Panc1 (cell line): ENCODE measurements around the gene LARGE2. TPM values are rescaled to one million over a fixed set of nuclear protein-coding genes. Genes with fewer than 3 reads are reported as not detected.

ENCODE experiments used
- ATAC-seq: fragments of 200-7000 bp; cut with Tn5 transposase; 2 replicates; pipeline ENCODE4 v1.9.1; 2020; ENCODE audit warnings: mild to moderate bottlenecking, moderate library complexity
- BruUV-seq: library from RNA; stranded (reverse); fragments of 400-500 nt; replicated peaks from 2 replicates; lab custom pipeline; 2021; lab: Mats Ljungman, UMichigan
- CTCF ChIA-PET: fragments of 300-600 bp; sonication (Branson Sonifier 250); formaldehyde crosslinking; loops from one replicate; lab custom pipeline; 2022; ENCODE audit warnings: antibody characterized with exemption; lab: Charles Lee
- POLR2A ChIA-PET: fragments of 300-600 bp; sonication (Branson Sonifier 250); formaldehyde crosslinking; loops from one replicate; lab custom pipeline; 2022; ENCODE audit warnings: antibody characterized with exemption; lab: Charles Lee
- DNase-seq: peaks from one replicate; pipeline ENCODE4 v3.0.0-alpha.2; 2010; ENCODE audit warnings: low read depth, low spot score
- H3K27ac ChIP-seq: 2 replicates; pipeline ENCODE4 v1.5.1; 2011; ENCODE audit warnings: mild to moderate bottlenecking, low read length, inconsistent platforms
- H3K27me3 ChIP-seq: fragments of 200-500 bp; sonication (Bioruptor generic); 2 replicates; pipeline ENCODE4 v1.6.0; 2014; ENCODE audit warnings: low read length, inconsistent platforms; ENCODE audit not compliant: control insufficient read depth, insufficient read depth
- H3K36me3 ChIP-seq: fragments of 200-500 bp; sonication (Bioruptor generic); 2 replicates; pipeline ENCODE4 v1.5.1; 2014; ENCODE audit warnings: inconsistent platforms, mild to moderate bottlenecking, low read length, moderate library complexity; ENCODE audit not compliant: control insufficient read depth, insufficient read depth
- H3K4me1 ChIP-seq: 2 replicates; pipeline ENCODE4 v1.5.1; 2011; ENCODE audit warnings: inconsistent platforms, mild to moderate bottlenecking, low read length, moderate library complexity; ENCODE audit not compliant: control insufficient read depth, insufficient read depth
- H3K4me3 ChIP-seq, 2 experiments: 2 replicates each; pipeline ENCODE4 v1.5.1; 2011 to 2012; ENCODE audit warnings: low read depth in 2 of 2, low read length in 2 of 2, mild to moderate bottlenecking in 2 of 2, inconsistent platforms in 1 of 2, moderate library complexity in 1 of 2
- H3K9me3 ChIP-seq: fragments of 200-500 bp; sonication (Bioruptor generic); 2 replicates; pipeline ENCODE4 v1.5.1; 2014; ENCODE audit warnings: low read depth, mild to moderate bottlenecking, inconsistent platforms, low read length, moderate library complexity; ENCODE audit not compliant: control insufficient read depth, insufficient read depth
- CTCF ChIP-seq: fragments of 450-650 bp; IDR thresholded peaks from 2 replicates; pipeline ENCODE4 v1.5.1; 2017; ENCODE audit warnings: mild to moderate bottlenecking
- POLR2AphosphoS5 ChIP-seq: IDR thresholded peaks from 2 replicates; pipeline ENCODE4 v1.6.1; 2012; ENCODE audit warnings: mild to moderate bottlenecking, low read depth, low read length, moderate library complexity
- REST ChIP-seq, 2 experiments: IDR thresholded peaks; 2 replicates each; pipeline ENCODE4 v1.6.1; 2011 to 2012; ENCODE audit warnings: low read depth in 2 of 2, control low read depth in 1 of 2, low read length in 1 of 2, mild to moderate bottlenecking in 1 of 2, moderate library complexity in 1 of 2; ENCODE audit not compliant: insufficient read depth in 1 of 2
- SIN3A ChIP-seq: IDR thresholded peaks from 2 replicates; pipeline ENCODE4 v1.6.1; 2012; ENCODE audit warnings: low read depth, mild to moderate bottlenecking, low read length, moderate library complexity, borderline replicate concordance; ENCODE audit not compliant: insufficient read depth
- TCF7L2 ChIP-seq: IDR thresholded peaks from 2 replicates; pipeline ENCODE4 v1.6.1; 2011; ENCODE audit warnings: mild to moderate bottlenecking, low read depth, low read length, inconsistent platforms
- in situ Hi-C: cut with HindIII; loops from 2 replicates; pipeline ENCODE4 v1.10.0; 2016; ENCODE audit warnings: low sequenced_read_pairs, low pct_unique_long_range_greater_than_20kb
- intact Hi-C: fragments of 100-400 bp; cut with micrococcal nuclease; formaldehyde crosslinking; loops from one replicate; pipeline ENCODE4 v1.10.0; 2022; ENCODE audit not compliant: unreplicated experiment
- total RNA-seq: library from RNA; stranded (reverse); gene quantifications from one replicate; pipeline ENCODE4 v1.2.1, GENCODE V29; 2021; ENCODE audit not compliant: unreplicated experiment

LARGE2 gene
- total RNA-seq, 1 experiment from 2014 or later: 1.4 TPM

- ATAC-seq: no peak
- BruUV-seq: no TSS peak
- intact Hi-C loops: no loop called here
- no peaks in the 10 kb centered on the region for H3K4me1 ChIP-seq
- in situ Hi-C loops: no loop called here
- TF ChIP-seq TCF7L2: no peak
- TF ChIP-seq POLR2AphosphoS5: no peak
- TF ChIP-seq SIN3A: no peak
- TF ChIP-seq CTCF: no peak
- TF ChIP-seq REST (IDR thresholded peaks at IDR 0.05; ENCODE audit: insufficient read depth in 1 of 2, low read depth in 2 of 2, low read length in 1 of 2): no peak
- POLR2A ChIA-PET: no interaction called here
- no peak for DNase-seq
- peaks cover 4% of the 10 kb centered on the region; the same call in 1 of the 2 replicates for H3K36me3 ChIP-seq
- H3K4me3 ChIP-seq: no peak overlapping the region
- CTCF ChIA-PET: interaction anchor here (0.6 to 0.7 kb wide), 2 partner anchors 83 to 380 kb away, joined by 3 to 6 read pairs; partner anchors contain the start of gene CRY2
- H3K27ac ChIP-seq: no peak overlapping the region
- no peaks in the 10 kb centered on the region for H3K27me3 ChIP-seq
- H3K9me3 ChIP-seq: no peaks in the 10 kb centered on the region
These were observed 7.8 kb downstream of the LARGE2 start for GRCh38 chr11:45930031-45930794.

- ATAC-seq: no peak
- no peak for DNase-seq
- CTCF ChIA-PET: no interaction called here
- POLR2A ChIA-PET: no interaction called here
- no peaks in the 10 kb centered on the region for H3K4me1 ChIP-seq
- in situ Hi-C loops: no loop called here
- H3K4me3 ChIP-seq: no peak overlapping the region
- H3K36me3 ChIP-seq: peaks cover 5% of the 10 kb centered on the region
- no peaks in the 10 kb centered on the region for H3K9me3 ChIP-seq
- no peak for TF ChIP-seq CTCF
- no peak for TF ChIP-seq POLR2AphosphoS5
- TF ChIP-seq REST (IDR thresholded peaks at IDR 0.05; ENCODE audit: insufficient read depth in 1 of 2, low read depth in 2 of 2, low read length in 1 of 2): no peak
- no peak for TF ChIP-seq TCF7L2
- no peak for TF ChIP-seq SIN3A
- no peaks in the 10 kb centered on the region for H3K27me3 ChIP-seq
- no TSS peak for BruUV-seq
- H3K27ac ChIP-seq: no peak overlapping the region
- intact Hi-C loops: no loop called here
These were observed 8.6 kb downstream of the LARGE2 start for GRCh38 chr11:45930951-45931570.
